ENCODE results near the gene MAN1A1.

DNA sequence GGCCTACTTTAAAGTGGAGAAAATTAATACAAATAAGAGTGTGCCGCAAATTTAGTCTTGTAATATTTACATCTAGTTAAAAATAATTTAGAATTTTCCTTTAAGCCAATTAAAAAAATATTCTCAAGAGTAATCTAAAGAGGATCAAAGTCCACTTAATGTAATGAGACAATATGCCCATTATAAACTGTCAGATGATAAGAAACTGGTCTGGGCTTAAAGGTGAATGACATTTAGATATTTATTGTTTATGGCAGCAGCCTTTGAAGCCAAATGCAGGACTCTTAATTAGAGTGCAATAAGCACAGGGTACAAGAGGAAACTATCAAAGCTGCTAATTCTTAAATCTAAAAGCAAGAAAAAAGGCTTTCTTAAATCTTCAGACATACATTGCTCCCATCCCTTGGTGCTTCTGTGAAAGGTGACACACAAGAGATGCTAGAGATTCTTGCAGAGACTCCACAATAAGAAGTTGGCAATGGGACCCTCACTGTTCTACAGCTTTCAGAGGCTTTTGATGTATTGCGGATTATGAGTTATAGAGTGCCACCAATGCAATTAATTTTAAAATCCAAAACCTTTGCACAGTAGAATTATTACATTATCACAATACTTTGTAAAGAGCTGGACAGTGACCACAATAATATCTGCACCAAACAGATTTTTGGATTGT lies 116.1 kb downstream of the MAN1A1 start:
- TF ChIP-seq POLR2A (IDR thresholded peaks at IDR 0.05) (no peak), POLR2AphosphoS5 (IDR thresholded peaks at IDR 0.05) (no peak), EP300 (IDR thresholded peaks at IDR 0.05; ENCODE audit: low read depth) (no peak)
- TF ChIP-seq, protein P1, sequence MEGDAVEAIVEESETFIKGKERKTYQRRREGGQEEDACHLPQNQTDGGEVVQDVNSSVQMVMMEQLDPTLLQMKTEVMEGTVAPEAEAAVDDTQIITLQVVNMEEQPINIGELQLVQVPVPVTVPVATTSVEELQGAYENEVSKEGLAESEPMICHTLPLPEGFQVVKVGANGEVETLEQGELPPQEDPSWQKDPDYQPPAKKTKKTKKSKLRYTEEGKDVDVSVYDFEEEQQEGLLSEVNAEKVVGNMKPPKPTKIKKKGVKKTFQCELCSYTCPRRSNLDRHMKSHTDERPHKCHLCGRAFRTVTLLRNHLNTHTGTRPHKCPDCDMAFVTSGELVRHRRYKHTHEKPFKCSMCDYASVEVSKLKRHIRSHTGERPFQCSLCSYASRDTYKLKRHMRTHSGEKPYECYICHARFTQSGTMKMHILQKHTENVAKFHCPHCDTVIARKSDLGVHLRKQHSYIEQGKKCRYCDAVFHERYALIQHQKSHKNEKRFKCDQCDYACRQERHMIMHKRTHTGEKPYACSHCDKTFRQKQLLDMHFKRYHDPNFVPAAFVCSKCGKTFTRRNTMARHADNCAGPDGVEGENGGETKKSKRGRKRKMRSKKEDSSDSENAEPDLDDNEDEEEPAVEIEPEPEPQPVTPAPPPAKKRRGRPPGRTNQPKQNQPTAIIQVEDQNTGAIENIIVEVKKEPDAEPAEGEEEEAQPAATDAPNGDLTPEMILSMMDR (IDR thresholded peaks at IDR 0.05), result no peak

Measured in transverse colon (tissue), 4 donors.